ENCODE data around the gene PEX6.
A peak's percentile ranks its signal among the peaks of the same experiment; 100 is the strongest.
"Not testable (repeated sequence)": the region's sequence is repeated elsewhere in the genome, so short reads cannot be mapped to it uniquely, and the experiment has no call there.

Gene PEX6

GRCh38 chr6:42998205-42998604, 19.2 kb upstream of the PEX6 start:
- DNase-seq: not testable (repeated sequence)

DNA sequence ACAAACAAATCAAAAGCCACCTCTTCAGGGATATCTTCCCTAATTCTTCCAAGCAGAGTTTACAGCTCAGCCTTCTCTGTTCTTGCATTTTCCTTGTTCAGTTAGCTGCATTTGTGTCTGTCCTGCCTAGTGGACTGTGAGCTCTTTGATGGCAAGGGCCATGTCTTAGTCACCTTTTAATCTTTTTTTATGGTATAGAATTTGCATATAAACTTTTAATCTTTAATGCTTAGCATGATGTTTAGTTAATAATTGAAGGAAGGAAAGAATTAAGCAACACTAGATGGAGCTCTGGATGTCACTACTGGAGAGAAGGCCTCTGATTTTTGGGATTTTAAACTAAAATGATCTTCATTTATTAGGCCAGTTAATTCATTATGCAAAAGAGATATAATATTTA, 17.5 kb upstream of the PEX6 start:
- no peak for DNase-seq

DNA sequence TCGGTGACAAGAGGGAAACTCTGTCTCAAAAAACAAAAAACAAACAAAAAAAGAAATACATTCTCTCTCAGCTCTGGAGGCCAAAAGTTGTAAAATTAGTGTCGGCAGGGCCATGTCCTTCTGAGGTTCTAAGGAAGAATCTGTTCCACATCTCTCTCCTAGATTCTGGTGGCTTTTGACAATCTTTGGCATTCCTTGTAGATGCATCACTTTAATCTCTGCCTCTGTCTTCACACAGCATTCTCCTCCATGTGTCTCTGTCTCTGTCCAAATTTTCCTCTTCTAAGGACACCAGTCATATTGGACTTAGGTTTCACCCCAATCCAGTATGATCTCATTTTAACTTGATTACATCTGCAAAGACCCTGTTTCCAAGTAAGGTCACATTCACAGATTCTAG, 14.5 kb upstream of the PEX6 start:
- no peak for DNase-seq

- no peak for DNase-seq
These were observed 10.9 kb upstream of the PEX6 start for GRCh38 chr6:42989923-42990322.

DNA sequence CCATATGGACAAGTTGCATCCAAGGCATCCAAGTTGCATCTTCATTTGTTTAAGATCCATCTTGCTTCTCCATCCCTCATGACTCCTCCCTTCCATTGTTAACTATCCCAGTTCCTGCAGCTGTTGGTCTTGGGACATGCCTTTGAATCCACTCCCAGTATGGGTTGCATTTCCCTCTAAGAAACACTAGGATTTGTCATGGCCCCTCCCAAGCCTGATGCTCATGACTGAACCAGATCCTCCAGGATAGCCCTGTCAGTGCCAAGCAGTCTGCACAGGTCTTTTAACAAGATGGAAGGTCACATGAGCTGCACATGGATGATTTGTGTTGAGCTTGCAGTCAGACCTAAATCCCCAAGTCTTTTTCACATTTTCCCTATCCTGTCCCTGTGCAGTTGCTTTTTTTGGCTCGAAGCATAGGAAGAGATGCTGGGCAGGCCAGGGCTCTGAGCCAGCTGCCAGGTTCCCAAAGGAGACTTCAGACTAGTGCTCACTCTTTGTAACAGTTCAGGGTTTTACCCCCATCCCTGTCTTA, 9.6 kb upstream of the PEX6 start:
- DNase-seq: no peak

- no peak for DNase-seq
These were observed 8.8 kb upstream of the PEX6 start for GRCh38 chr6:42987533-42988451.

DNA sequence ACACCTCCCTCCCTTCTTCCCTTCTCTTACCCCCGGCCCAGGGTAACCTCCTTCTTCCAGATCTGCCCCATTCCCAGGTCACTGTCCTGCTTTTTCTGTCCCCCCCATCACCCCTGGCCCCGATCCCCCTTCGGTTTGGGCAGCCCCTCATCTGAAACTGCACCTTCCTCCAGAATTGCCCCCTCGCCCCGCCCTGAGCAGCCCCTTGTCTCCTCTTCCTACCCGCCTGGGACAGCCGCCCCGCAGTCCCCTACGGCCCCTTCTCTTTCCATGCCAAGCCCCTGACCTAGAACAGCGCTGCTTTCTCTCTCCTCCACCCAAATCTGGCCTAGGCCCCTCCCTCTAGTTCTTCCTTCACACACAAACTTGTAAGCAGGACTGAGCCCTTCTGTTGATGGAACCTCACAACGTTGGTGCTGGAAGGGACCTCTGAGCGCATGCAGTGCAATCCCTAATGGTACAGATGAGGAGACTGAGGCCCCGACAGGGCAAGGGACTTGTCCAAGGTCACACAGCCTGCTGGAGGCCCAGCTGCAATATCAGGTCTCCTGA, 6.0 kb upstream of the PEX6 start:
- no peak for DNase-seq

GRCh38 chr6:42984001-42984923, 5.3 kb upstream of the PEX6 start, which contains the start of gene PPP2R5D:
TSS of gene PPP2R5D (plus strand) at chr6:42984570. CDS start at chr6:42984678, 108 bp downstream.
- DNase-seq: peak; percentile 100

GRCh38 chr6:42981836-42982235, 2.9 kb upstream of the PEX6 start:
- no peak for DNase-seq

- no peak for DNase-seq
These were observed 669 bp upstream of the PEX6 start for GRCh38 chr6:42979523-42980177.

GRCh38 chr6:42978487-42978838, 518 bp downstream of the PEX6 start:
- peak in 1 of 2 experiments; percentile 27 for DNase-seq

DNA sequence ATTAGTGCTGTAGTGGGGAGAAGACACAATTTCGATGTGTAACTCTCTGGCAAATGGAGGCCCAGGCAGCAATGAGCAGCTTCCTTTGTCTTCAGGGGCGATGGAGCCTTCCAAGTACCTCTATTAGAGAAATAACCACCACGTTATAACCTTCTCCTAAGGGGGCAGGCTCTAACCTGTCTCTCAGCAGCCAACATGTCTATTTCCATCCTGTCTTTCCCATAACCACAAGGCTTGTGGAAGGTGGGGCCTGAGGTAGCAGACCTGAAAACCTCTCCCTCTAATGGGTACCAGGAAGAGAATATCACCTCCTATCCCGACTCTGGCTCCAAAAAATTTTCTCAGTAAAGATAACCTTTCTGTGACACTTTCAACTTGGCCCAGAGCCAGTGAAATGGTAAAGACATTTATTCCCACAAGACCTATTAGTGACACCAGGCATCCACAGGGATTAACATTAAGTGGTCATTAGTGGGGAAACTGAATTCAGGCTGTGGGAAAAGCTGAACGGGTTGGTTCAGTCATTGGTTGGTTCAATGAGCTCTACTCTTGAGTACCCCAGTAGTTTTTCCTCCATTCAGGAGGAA, 4.0 kb downstream of the PEX6 start:
- DNase-seq: no peak

GRCh38 chr6:42973926-42974325, 5.1 kb downstream of the PEX6 start:
- DNase-seq: no peak

DNA sequence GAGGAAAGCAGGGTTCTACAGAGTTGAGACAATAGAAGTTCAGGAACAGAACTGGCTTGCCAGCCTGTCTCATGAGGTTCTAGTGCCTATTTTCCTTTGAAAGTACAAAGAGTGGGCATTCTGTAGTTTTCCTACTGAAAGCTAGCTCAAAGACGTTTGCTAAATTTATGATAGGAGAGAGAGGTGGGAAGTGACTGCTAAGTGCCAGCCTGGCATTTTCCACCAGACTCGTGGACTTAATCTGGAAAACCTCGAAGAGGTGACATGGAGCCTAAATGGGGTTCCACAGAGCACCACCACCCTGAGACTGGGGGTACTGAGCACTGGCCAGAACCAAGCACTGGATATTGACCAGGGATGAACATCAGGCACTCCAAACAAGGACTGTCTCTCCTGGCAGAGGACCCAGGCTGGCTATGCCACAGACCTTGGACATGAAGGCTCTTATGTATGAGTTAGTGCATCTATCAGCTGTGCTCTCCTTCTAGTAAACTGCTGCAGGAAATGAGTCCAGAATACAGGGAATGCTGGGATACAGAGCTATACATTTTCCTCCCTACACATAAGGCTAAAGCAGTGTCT, 7.1 kb downstream of the PEX6 start:
- DNase-seq: no peak

DNA sequence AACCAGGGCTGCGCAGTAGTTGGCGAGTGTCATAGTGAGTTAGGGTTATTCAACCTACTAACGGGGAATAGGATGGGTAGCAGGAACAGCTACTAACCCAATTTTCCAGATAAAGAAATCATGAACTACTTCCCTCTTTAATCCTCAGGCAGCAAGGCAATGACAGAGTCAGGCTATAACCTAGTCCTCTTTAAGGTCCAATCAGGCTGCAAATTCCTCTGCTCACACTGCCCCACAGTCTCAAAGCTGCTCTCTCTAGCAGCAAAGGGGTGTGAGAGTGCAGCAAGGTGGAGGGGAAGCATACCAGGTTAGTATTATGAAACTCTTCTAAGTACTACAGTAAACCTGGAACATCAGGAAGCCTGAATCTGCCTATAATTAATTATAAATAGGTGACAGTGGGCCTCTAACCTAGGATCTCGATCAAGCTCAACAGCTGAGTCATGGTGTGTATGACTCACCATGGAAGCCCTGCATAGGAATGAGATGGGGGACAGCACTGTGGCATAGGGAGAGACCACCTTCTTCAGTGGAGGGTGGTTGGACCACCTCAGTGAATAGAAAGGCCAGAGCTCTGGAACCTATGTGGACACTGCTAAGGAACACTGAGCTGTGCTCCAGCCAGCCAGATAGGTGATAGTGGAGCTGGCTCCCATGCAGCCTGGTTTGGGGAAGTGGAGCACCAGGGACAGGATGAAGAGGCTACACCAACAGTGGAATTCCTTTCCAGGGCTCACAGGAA, 7.9 kb downstream of the PEX6 start:
- DNase-seq: no peak

DNA sequence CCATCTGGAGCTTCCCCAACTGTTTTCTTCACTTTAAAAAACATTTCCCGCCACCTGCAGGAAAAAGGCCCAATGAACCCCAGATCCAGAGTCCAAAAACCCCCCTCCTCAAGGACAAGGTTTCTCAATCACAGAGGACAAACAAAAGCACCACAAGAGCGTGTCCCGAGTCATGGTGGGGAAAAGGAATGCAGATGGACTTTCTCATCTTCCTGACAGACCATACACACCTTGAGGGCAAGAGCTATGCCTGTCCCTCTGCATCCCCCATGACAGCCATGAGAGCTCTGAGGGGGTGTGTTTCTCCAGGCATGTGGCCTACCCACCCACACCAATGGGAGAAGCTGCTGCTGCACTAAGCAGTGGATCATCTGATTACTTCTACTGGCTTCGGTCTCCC, 9.0 kb downstream of the PEX6 start:
- no peak for DNase-seq

GRCh38 chr6:42969431-42969830, 9.6 kb downstream of the PEX6 start:
- DNase-seq: no peak

GRCh38 chr6:42968783-42969182, 10.2 kb downstream of the PEX6 start:
- DNase-seq: no peak

DNA sequence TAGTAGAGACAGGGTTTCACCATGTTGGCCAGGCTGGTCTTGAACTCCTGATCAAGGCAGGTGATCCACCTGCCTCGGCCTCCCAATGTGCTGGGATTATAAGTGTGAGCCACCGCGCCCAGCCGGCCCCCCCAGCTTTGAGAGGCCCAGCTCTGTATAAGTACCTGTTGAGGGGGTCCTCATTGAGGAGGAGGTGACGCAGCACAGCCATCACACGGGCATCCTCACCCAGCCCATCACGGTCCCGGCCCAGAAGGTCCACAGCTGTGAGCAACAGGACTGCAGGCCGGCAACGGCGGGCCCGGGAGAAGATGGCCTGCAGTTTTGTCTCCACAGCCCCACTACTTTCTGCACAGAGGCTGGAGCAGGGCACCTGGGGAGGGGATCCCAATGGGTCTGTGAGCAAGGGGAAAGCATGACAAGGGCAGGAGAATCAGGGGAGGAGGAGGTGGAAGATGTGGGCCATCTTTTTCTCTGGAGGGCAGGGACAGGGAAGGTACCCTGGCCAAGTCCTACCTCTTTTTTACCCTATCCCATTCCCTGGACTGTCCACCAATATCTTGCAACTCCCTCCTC, 10.8 kb downstream of the PEX6 start:
- DNase-seq: no peak

DNA sequence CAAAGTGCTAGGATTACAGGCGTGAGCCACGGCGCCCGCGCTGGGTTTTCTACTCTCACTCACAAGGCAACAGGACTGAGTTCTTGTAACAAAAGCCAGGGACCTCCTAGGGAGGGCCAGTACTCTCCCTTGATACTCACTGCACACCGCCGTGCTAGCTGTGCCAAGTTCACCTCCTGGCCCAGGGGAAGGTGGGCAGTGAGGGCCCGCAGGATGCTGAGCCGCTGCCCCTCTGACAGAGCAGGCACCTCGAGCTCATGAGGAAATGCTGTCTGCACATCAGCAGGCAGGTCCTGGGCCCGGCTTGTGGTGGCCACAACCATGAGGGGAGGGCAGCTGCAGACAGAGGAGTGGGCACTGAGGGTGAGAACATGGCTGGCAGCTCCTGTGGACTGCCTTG, 11.8 kb downstream of the PEX6 start:
- no peak for DNase-seq

GRCh38 chr6:42966571-42966970, 12.4 kb downstream of the PEX6 start:
- DNase-seq: no peak
